Muscle of leg (tissue), 11 donors: Measurements from ENCODE around the gene ECSCR. TPM values are rescaled to one million over a fixed set of nuclear protein-coding genes. Genes with fewer than 3 reads are reported as not detected.
A peak's percentile ranks its signal among the peaks of the same experiment; 100 is the strongest.

Source experiments
- DNase-seq: peaks from one replicate; pipeline ENCODE4 v3.0.0; 2013
- H3K27ac ChIP-seq: one replicate; pipeline ENCODE4 v1.5.1; 2013; ENCODE audit warnings: mild to moderate bottlenecking, low read length, control low read depth
- H3K27me3 ChIP-seq: one replicate; pipeline ENCODE4 v1.6.1; 2013; ENCODE audit warnings: low read length; ENCODE audit not compliant: control insufficient read depth, insufficient read depth
- H3K36me3 ChIP-seq: one replicate; pipeline ENCODE4 v1.6.1; 2013; ENCODE audit warnings: low read length; ENCODE audit not compliant: control insufficient read depth, insufficient read depth
- H3K4me1 ChIP-seq: one replicate; pipeline ENCODE4 v1.6.1; 2013; ENCODE audit warnings: low read length; ENCODE audit not compliant: control insufficient read depth, insufficient read depth
- H3K4me3 ChIP-seq: one replicate; pipeline ENCODE4 v1.5.1; 2013; ENCODE audit warnings: low read length, control low read depth
- H3K9me3 ChIP-seq: replicated peaks from 2 replicates; pipeline ENCODE4 v1.6.1; 2013; ENCODE audit warnings: low read depth, low read length; ENCODE audit not compliant: control insufficient read depth
- WGBS: methylation state at CpG from one replicate; pipeline ENCODE4 v1.1.5; 2013; ENCODE audit warnings: missing lambda C conversion rate; ENCODE audit not compliant: insufficient coverage; 5-methylcytosine and 5-hydroxymethylcytosine counted together
- polyA plus RNA-seq, 8 donors: library from polyadenylated mRNA; unstranded; fragments of 120-200 nt; gene quantifications; one replicate each; pipeline versions ENCODE4 v1.2.1 to v1.2.3, GENCODE V29; 2013; ENCODE audit warnings: inconsistent platforms in 1 of 8, low replicate concordance in 1 of 8; ENCODE audit not compliant: insufficient read length in 8 of 8, insufficient read depth in 1 of 8
- total RNA-seq: library from RNA; stranded (reverse); fragments of 120-200 nt; gene quantifications from one replicate; pipeline ENCODE4 v1.2.4, GENCODE V29; 2013

Gene ECSCR
- total and polyA plus RNA-seq, 9 donors: 30.9 to 47.9 (median 35.8) TPM

DNA sequence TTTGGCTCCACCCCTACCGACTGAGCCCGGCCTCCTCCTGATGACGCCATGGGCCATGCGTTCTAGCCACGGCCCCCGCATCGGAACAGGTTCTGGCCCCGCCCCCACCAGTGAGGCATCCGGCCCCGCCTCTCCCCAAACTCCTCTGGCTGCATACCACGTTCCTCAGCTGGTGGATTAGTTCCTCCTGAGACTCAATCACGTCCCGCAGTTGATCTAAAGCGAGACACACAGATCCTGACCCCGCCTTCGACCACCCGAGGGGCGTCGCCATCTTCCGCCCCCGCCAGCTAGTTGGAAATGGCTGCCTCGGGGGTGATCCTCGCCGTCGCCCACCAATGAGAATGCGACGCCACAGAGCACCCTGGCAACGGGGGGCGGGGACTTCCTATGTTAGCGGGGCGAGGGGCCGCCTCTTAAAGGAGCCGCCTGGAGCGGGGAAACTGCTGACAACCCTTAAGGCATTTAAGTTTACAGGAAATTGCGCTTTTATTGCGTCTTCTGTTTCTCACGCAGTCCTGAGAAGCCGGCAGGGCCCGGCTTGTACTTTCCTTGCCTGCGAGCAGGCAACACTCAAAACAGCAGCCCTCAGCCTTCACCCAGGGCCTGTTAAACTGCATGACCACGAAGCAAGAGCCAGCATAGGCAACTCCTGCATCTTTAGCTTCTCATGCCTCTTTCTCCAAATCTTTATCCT, 58.6 kb downstream of the ECSCR start, which contains the start of gene SPATA24:
TSS of gene SPATA24 (minus strand) at position 303 of the 697 bp plus-strand sequence. CDS start at position 274, 29 bp downstream.
- WGBS: 0% methylated on average over 39 of the region's 41 CpGs

DNA sequence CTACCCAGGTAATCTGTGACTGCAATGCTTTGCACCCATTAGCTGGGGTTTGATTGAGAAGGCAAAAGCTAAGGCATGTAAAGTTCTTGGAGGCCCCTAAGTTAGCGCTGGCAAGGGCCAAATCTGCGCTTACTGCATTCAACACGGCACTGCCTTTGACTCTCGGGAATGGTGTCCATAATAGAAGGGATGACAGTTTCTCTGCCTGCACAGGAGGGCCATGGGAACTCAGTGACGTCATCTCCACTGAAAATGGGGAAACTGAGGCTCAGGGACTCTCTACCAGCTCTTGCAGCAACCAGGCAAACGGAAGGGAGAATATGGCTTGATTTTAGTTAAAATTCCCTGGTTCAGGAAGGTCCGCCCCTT, 59.1 kb downstream of the ECSCR start:
- Histone ChIP-seq H3K27ac (peak overlapping the region; percentile 97), H3K9me3 (no peaks in the 10 kb centered on the region), H3K27me3 (no peaks in the 10 kb centered on the region), H3K4me1 (peaks cover 14% of the 10 kb centered on the region), H3K4me3 (peak overlapping the region; percentile 46), H3K36me3 (peaks cover 7% of the 10 kb centered on the region)
- WGBS: 28% methylated on average over 5 of the region's 7 CpGs
- DNase-seq: no peak

More for the DNA sequence above, 58.6 kb downstream of the ECSCR start, which contains the start of gene SPATA24:
- peaks cover 14% of the 10 kb centered on the region for H3K4me1 ChIP-seq
- H3K36me3 ChIP-seq: peaks cover 7% of the 10 kb centered on the region
- no peaks in the 10 kb centered on the region for H3K27me3 ChIP-seq
- no peaks in the 10 kb centered on the region for H3K9me3 ChIP-seq
- DNase-seq: peak; percentile 99
- H3K4me3 ChIP-seq: peak within 1 kb of the TSS; percentile 46
- peak within 1 kb of the TSS; percentile 97 for H3K27ac ChIP-seq

DNA sequence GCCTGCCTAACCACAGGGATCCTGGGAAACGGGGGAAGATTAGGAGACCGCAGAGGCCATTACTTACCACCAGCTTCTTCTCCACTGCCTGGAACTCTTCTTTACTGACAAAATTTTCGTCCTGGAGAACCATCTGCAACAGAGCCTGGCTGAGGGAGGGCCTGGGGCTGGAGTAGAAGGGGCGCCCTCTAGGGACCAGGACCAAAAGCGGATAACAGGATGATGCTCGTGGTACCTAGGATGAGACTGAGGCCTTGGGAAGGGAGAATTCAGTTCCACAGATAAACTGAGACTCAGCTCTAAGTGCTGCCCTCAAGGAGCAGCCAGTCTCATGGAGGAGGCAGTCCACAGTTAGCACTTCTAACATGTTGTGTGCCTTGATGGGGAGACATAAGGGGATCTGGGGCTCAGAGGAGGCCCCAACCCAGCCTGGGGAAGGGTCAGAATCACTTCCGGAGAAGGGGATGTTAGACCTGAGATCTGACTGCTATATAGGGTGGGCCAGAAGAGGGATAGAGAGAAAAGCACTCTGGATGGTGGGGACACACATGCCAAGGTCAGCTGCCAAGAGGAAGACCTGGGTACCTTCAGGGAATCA, 59.9 kb downstream of the ECSCR start:
- no peak for DNase-seq
- no peak overlapping the region for H3K4me3 ChIP-seq
- H3K4me1 ChIP-seq: peaks cover 14% of the 10 kb centered on the region
- peak overlapping the region; percentile 97 for H3K27ac ChIP-seq
- WGBS: 48% methylated on average over 5 of the region's 7 CpGs
- H3K9me3 ChIP-seq: no peaks in the 10 kb centered on the region
- no peaks in the 10 kb centered on the region for H3K27me3 ChIP-seq
- H3K36me3 ChIP-seq: peaks cover 7% of the 10 kb centered on the region

DNA sequence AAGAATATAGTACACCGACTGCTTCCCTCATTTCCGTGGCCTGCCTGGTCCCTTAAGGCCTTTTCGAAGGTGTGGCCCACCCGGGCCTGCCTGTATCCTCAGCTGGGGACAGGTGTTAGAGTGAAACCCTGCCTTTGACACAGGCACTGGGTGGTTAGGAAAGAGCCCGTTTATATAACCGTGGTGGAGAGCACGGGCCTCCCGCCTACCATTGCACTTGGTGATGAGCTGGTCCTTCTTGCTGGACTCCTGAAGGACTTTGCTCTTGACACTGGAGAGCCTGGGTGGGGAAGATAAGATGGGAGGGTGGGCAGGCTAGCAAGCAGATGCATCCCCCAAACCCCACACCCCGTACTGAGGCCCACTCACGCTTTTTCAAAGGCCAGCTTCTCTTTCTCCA, 61.0 kb downstream of the ECSCR start:
- peaks cover 7% of the 10 kb centered on the region for H3K36me3 ChIP-seq
- no peaks in the 10 kb centered on the region for H3K9me3 ChIP-seq
- WGBS: 88% methylated on average over 5 of the region's 10 CpGs
- H3K27me3 ChIP-seq: no peaks in the 10 kb centered on the region
- no peak overlapping the region for H3K27ac ChIP-seq
- H3K4me3 ChIP-seq: no peak overlapping the region
- DNase-seq: no peak
- peaks cover 22% of the 10 kb centered on the region for H3K4me1 ChIP-seq

DNA sequence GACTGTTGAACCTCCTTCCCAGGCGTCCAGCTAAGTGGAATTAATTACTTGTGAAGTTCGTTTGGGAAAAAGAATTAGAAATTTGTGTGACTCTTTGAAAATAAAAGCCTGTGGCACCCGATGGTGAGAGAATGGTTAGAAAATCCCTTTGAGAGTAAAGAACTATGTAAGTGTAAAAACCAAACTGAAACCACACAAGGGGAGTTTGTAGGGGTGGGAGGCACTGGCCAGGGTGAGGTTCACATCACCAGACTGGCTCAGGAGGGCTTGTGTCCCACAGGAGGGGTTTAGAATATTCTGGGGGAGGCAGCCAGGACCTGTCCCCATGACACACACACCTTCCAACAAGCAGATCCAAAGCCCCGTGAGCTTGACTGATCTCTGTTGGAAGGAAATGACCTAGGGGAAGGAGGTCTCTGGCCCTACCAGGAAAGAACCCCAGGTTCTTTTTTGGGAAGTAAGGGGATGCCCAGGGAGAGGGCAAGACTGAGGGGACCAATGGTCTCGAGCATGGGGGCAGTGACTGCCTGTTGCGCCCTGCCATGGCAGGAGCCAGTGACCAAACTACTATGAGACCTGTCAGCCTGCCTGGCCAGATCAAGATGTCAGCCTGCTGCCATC, 62.9 kb downstream of the ECSCR start:
- Histone ChIP-seq H3K9me3 (no peaks in the 10 kb centered on the region), H3K27ac (no peak overlapping the region), H3K4me1 (peaks cover 39% of the 10 kb centered on the region), H3K27me3 (peaks cover 12% of the 10 kb centered on the region), H3K4me3 (no peak overlapping the region), H3K36me3 (peaks cover 7% of the 10 kb centered on the region)
- 89% methylated on average over 3 of the region's 6 CpGs for WGBS
- DNase-seq: no peak

Other genes with a start within 250 kb of the ECSCR start
- gene MATR3, start 169.0 kb downstream of the ECSCR start, total RNA-seq: 255 TPM
- 100 to 1,000 TPM; 262 to 369 (median 307) TPM for gene MATR3, start 169.0 kb downstream of the ECSCR start, polyA plus RNA-seq
- 54.0 TPM for gene PAIP2, start 120.9 kb downstream of the ECSCR start, total RNA-seq
- gene PAIP2, start 120.9 kb downstream of the ECSCR start, polyA plus RNA-seq: 100 to 1,000 TPM in 7 of 8 donors, 10 to 100 TPM in 1; 94.9 to 146 (median 123) TPM
- 0.04 TPM for gene SLC23A1, start 79.4 kb downstream of the ECSCR start, total RNA-seq
- gene SLC23A1, start 79.4 kb downstream of the ECSCR start, polyA plus RNA-seq: 1 to 10 TPM in 2 of 8 donors, under 1 TPM in 6; 0.11 to 2.1 (median 0.34) TPM
- gene MZB1, start 72.8 kb downstream of the ECSCR start, total RNA-seq: 0.62 TPM
- gene MZB1, start 72.8 kb downstream of the ECSCR start, polyA plus RNA-seq: under 1 TPM; 0.22 to 0.95 (median 0.42) TPM
- gene PROB1, start 67.6 kb downstream of the ECSCR start, total RNA-seq: 18.8 TPM
- gene PROB1, start 67.6 kb downstream of the ECSCR start, polyA plus RNA-seq: 10 to 100 TPM; 27.8 to 54.2 (median 39.3) TPM
- gene SPATA24, start 58.7 kb downstream of the ECSCR start, total RNA-seq: 12.5 TPM
- 10 to 100 TPM in 5 of 8 donors, 1 to 10 TPM in 3; 6.9 to 14.5 (median 10.1) TPM for gene SPATA24, start 58.7 kb downstream of the ECSCR start, polyA plus RNA-seq
- gene DNAJC18, start 23.2 kb downstream of the ECSCR start, total RNA-seq: 15.3 TPM
- gene DNAJC18, start 23.2 kb downstream of the ECSCR start, polyA plus RNA-seq: 10 to 100 TPM; 15.9 to 29.9 (median 20.5) TPM
- not detected for gene SMIM33, start 8.3 kb upstream of the ECSCR start, total RNA-seq
- gene SMIM33, start 8.3 kb upstream of the ECSCR start, polyA plus RNA-seq: under 1 TPM in 2 of 8 donors, not detected in 6; 0.05 to 0.16 TPM
- 19.3 TPM for gene STING1, start 20.0 kb upstream of the ECSCR start, total RNA-seq
- 10 to 100 TPM; 32.8 to 43.6 (median 37.7) TPM for gene STING1, start 20.0 kb upstream of the ECSCR start, polyA plus RNA-seq
- 93.2 TPM for gene UBE2D2, start 98.6 kb upstream of the ECSCR start, total RNA-seq
- 100 to 1,000 TPM; 102 to 127 (median 112) TPM for gene UBE2D2, start 98.6 kb upstream of the ECSCR start, polyA plus RNA-seq
- 63.3 TPM for gene CXXC5, start 185.6 kb upstream of the ECSCR start, total RNA-seq
- 10 to 100 TPM; 75.8 to 93.0 (median 80.8) TPM for gene CXXC5, start 185.6 kb upstream of the ECSCR start, polyA plus RNA-seq